ENCODE measurements around the gene FLRT3. TPM values are rescaled to one million over a fixed set of nuclear protein-coding genes. Genes with fewer than 3 reads are reported as not detected.

FLRT3 gene
- total RNA-seq, 1 donor from 2014 or later, result 60.7 TPM

GRCh38 chr20:14378326-14378725, 40.9 kb upstream of the FLRT3 start:
- H3K4me3 ChIP-seq, result no peak overlapping the region
- no peaks in the 10 kb centered on the region for H3K9me3 ChIP-seq
- H3K27me3 ChIP-seq (ENCODE audit: low read depth), result no peaks in the 10 kb centered on the region
- intact Hi-C loops (cut with DNase I), result no loop called here
- no peak overlapping the region for H3K27ac ChIP-seq
- TF ChIP-seq CTCF (IDR thresholded peaks at IDR 0.05), result no peak
- no peaks in the 10 kb centered on the region for H3K36me3 ChIP-seq
- no peaks in the 10 kb centered on the region for H3K4me1 ChIP-seq
- ATAC-seq, result no peak
- DNase-seq, result no peak

- Histone ChIP-seq H3K4me3 (no peak overlapping the region), H3K9me3 (no peaks in the 10 kb centered on the region), H3K27ac (no peak overlapping the region), H3K36me3 (no peaks in the 10 kb centered on the region), H3K4me1 (no peaks in the 10 kb centered on the region), H3K27me3 (ENCODE audit: low read depth) (no peaks in the 10 kb centered on the region)
- intact Hi-C loops (cut with DNase I), result no loop called here
- TF ChIP-seq CTCF (IDR thresholded peaks at IDR 0.05), result no peak
- ATAC-seq, result no peak
- no peak for DNase-seq
Observed at GRCh38 chr20:14375416-14375985, 38.1 kb upstream of the FLRT3 start.

DNA sequence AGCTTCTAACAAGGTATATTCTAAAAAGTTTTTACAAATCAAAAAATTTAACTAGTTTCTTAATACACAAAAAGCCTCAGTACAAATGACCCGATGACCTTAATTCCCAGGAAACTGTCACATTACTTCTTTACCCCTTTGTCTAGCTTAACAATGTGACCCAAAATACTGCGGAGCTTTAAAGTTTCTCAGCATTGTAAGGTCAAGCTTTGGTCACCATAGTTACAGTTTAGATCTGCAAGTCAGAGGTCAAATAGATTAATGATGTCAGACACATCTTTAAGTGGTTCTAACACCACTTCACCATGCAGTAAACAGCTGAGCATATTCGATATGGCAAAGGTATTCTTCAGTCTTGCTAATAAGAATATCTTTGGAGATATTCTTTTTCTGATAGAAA, 36.8 kb upstream of the FLRT3 start:
- TF ChIP-seq CTCF (IDR thresholded peaks at IDR 0.05), result no peak
- DNase-seq (no peak), ATAC-seq (no peak)
- no peak overlapping the region for H3K27ac ChIP-seq
- no peaks in the 10 kb centered on the region for H3K27me3 ChIP-seq (ENCODE audit: low read depth)
- no peaks in the 10 kb centered on the region for H3K9me3 ChIP-seq
- intact Hi-C loops (cut with DNase I), result no loop called here
- H3K4me3 ChIP-seq, result no peak overlapping the region
- H3K4me1 ChIP-seq, result no peaks in the 10 kb centered on the region
- H3K36me3 ChIP-seq, result no peaks in the 10 kb centered on the region

GRCh38 chr20:14361509-14362345, 24.3 kb upstream of the FLRT3 start:
- ATAC-seq (no peak), DNase-seq (no peak)
- H3K9me3 ChIP-seq, result peaks cover 11% of the 10 kb centered on the region
- no peaks in the 10 kb centered on the region for H3K4me1 ChIP-seq
- H3K27ac ChIP-seq, result no peak overlapping the region
- no peaks in the 10 kb centered on the region for H3K36me3 ChIP-seq
- intact Hi-C loops (cut with DNase I), result no loop called here
- H3K4me3 ChIP-seq, result no peak overlapping the region
- TF ChIP-seq CTCF (IDR thresholded peaks at IDR 0.05), result no peak
- H3K27me3 ChIP-seq (ENCODE audit: low read depth), result no peaks in the 10 kb centered on the region

DNA sequence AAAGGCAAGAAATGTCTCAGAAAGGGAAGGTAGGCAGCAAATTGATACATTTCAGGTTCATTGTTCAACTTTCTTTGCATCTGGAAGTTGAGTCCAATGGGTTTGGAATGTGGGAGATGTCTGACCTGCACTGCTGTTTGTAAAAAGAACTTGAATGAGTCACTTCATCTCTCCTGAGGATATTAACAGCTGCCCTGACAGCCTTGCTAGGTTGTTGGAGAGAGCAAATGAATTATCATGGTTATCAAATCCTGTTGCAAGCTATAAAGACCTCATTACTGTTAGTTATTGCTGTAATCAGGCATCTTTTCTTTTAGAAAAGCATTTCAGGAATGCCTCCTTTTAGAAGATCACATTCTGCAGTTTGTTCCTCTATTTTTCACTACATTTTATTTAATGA, 23.0 kb upstream of the FLRT3 start:
- Histone ChIP-seq H3K4me3 (no peak overlapping the region), H3K27ac (no peak overlapping the region), H3K9me3 (peaks cover 5% of the 10 kb centered on the region), H3K27me3 (ENCODE audit: low read depth) (no peaks in the 10 kb centered on the region), H3K36me3 (no peaks in the 10 kb centered on the region), H3K4me1 (no peaks in the 10 kb centered on the region)
- no peak for TF ChIP-seq CTCF (IDR thresholded peaks at IDR 0.05)
- no peak for DNase-seq
- ATAC-seq, result no peak
- intact Hi-C loops (cut with DNase I), result no loop called here

All from lower lobe of right lung (tissue), 2 donors.